HFFc6 (cell line): ENCODE data around the gene CYRIA. TPM values are rescaled to one million over a fixed set of nuclear protein-coding genes. Genes with fewer than 3 reads are reported as not detected.

Experiments used
- DNase-seq: peaks from one replicate; pipeline ENCODE4 v3.0.0-alpha.2; 2018
- H3K27ac Mint-ChIP-seq: 2 replicates; pipeline ENCODE4 v1.8.0; 2020; ENCODE audit warnings: mild to moderate bottlenecking, mixed read lengths
- H3K27me3 Mint-ChIP-seq: 2 replicates; pipeline ENCODE4 v1.8.0; 2021; ENCODE audit warnings: mild to moderate bottlenecking, moderate library complexity, mixed read lengths; ENCODE audit not compliant: insufficient read depth
- H3K36me3 Mint-ChIP-seq: 2 replicates; pipeline ENCODE4 v1.8.0; 2021; ENCODE audit warnings: low read depth, mixed read lengths
- H3K4me1 Mint-ChIP-seq: 2 replicates; pipeline ENCODE4 v1.8.0; 2020; ENCODE audit warnings: low read depth, mixed read lengths
- H3K4me3 Mint-ChIP-seq: 2 replicates; pipeline ENCODE4 v1.8.0; 2020; ENCODE audit warnings: mild to moderate bottlenecking, moderate library complexity, mixed read lengths
- H3K9me3 Mint-ChIP-seq: 2 replicates; pipeline ENCODE4 v1.8.0; 2020; ENCODE audit warnings: mild to moderate bottlenecking, mixed read lengths
- total RNA-seq, 6 experiments: library from RNA; stranded (reverse); fragmentation: NEBNext Ultra II Directional; extraction: Animal tissue kit (Norgen Biotek cat#: 25700); gene quantifications; 2 replicates in 1 of 6; 3 replicates in 5 of 6; pipeline ENCODE4 v1.2.3, GENCODE V29; 2021
- TF ChIP-seq, protein P1 (sequence below): fragments of 200-600 bp; sonication (generic); IDR thresholded peaks from 2 replicates; pipeline ENCODE4 v1.5.0; 2021; ENCODE audit warnings: antibody characterized with exemption, mild to moderate bottlenecking

Gene CYRIA
- total RNA-seq, 6 experiments from 2014 or later, result not detected

DNA sequence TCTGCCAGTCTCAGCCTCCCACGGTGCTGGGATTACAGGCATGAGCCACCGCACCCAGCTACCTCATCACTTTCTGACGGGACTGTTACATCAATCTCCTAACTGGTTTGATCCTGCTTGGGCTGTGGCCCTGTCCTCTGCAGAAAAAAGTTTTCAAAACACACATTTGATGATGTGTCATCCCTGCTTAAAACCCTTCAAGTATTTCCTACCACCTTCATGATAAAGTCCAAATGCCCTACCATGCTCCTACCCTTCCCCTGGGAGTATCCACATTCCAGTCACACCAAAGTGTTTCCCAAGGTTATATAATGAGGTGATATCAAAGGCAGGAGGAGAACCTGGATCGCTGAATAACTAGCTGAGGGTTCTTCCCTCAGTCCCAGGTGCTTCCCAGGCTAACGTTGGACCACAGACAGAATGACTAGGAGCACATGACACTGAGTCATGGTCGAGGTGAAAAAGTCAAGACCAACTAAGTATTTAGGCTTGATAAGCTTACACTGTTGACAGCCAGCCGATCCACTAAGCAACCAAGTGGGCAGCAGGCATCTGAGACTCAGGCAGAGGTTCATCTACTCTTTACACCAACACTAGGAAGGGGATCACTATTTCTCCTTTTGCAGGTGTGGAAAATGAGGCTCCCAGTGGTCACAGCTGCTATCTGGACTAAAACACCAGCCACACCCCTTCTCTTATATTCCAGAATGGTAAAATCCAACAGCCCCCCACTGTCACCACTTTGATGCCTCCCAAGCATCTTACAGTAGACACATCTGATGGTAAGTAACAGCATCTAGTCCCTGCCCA is 31.8 kb downstream of the CYRIA start:
- H3K27me3 Mint-ChIP-seq, result peaks cover 2% of the 10 kb centered on the region; the same call in 1 of the 2 replicates
- no peaks in the 10 kb centered on the region for H3K4me1 Mint-ChIP-seq
- H3K9me3 Mint-ChIP-seq, result peaks cover 39% of the 10 kb centered on the region
- TF ChIP-seq, protein P1, sequence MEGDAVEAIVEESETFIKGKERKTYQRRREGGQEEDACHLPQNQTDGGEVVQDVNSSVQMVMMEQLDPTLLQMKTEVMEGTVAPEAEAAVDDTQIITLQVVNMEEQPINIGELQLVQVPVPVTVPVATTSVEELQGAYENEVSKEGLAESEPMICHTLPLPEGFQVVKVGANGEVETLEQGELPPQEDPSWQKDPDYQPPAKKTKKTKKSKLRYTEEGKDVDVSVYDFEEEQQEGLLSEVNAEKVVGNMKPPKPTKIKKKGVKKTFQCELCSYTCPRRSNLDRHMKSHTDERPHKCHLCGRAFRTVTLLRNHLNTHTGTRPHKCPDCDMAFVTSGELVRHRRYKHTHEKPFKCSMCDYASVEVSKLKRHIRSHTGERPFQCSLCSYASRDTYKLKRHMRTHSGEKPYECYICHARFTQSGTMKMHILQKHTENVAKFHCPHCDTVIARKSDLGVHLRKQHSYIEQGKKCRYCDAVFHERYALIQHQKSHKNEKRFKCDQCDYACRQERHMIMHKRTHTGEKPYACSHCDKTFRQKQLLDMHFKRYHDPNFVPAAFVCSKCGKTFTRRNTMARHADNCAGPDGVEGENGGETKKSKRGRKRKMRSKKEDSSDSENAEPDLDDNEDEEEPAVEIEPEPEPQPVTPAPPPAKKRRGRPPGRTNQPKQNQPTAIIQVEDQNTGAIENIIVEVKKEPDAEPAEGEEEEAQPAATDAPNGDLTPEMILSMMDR, result no peak
- no peak overlapping the region for H3K27ac Mint-ChIP-seq
- H3K4me3 Mint-ChIP-seq, result no peak overlapping the region
- H3K36me3 Mint-ChIP-seq, result 0 out of 2 replicates have a peak, but pooled peaks cover 3% of the 10 kb centered on the region
- no peak for DNase-seq

DNA sequence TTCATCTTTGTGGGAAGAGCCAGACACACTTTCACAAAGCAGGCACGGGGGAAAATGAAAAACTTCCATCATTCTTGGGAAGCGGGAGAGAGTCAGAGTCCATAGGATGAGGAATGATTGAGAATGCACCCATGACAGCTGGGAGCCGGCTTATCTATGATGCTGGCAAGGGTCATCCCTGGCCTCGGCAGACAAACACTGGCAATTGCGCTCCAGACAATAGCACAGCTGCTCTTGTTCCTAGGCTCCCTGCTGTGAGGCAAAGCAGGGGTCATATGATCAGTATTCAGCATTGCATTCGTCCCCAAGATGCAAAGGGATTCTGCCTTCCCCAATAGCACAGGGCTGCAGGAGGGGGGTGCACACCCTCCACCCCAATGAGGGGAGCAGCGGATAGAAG is 33.0 kb downstream of the CYRIA start:
- Mint-ChIP-seq H3K4me1 (no peaks in the 10 kb centered on the region), H3K27ac (no peak overlapping the region), H3K4me3 (no peak overlapping the region), H3K27me3 (peaks cover 2% of the 10 kb centered on the region; the same call in 1 of the 2 replicates), H3K9me3 (peaks cover 39% of the 10 kb centered on the region), H3K36me3 (no peaks in the 10 kb centered on the region)
- TF ChIP-seq, protein P1, result no peak
- no peak for DNase-seq

DNA sequence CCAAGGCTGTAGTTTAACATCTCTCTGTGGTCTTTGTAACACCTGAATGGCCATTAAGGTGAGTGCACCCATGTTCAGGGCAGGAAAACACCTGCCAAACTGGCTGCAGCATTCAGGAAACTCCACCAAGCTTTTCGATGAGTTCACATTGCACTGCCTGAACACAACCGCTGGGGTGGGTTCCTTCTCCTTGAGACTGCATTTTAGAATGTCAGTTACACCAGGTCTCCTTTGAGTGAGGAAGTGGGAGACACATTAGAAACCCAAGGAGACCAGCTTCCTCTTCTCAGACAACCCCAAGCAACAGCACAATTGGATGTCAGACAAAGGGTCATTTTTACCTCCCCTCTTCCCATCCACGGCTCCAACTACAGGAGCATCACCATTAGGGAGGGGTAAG is 35.2 kb downstream of the CYRIA start:
- no peaks in the 10 kb centered on the region for H3K4me1 Mint-ChIP-seq
- peaks cover 46% of the 10 kb centered on the region for H3K9me3 Mint-ChIP-seq
- TF ChIP-seq, protein P1, result no peak
- no peak overlapping the region for H3K4me3 Mint-ChIP-seq
- H3K27ac Mint-ChIP-seq, result no peak overlapping the region
- no peaks in the 10 kb centered on the region for H3K36me3 Mint-ChIP-seq
- no peak for DNase-seq
- peaks cover 3% of the 10 kb centered on the region for H3K27me3 Mint-ChIP-seq

DNA sequence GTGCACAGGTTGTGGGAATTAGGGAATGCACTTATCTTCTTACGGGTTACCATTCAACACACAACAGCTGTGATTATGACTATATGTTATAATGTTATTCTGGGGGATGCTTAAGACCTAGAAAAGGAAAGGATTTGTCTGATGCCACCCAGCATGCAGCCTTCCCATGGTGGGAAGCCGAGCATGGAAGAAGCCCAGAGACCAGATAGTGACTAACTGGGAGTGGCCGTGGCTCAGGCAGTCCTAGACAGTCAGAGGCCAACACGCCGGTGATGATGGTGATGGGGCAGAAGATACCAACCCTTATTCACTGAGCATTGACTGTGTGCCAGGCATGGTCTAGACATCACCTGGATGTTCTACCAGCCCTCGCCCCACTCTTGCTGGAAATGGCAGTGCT is 35.9 kb downstream of the CYRIA start:
- Mint-ChIP-seq H3K9me3 (peaks cover 46% of the 10 kb centered on the region), H3K36me3 (no peaks in the 10 kb centered on the region), H3K4me1 (no peaks in the 10 kb centered on the region), H3K27ac (no peak overlapping the region), H3K4me3 (no peak overlapping the region), H3K27me3 (peaks cover 3% of the 10 kb centered on the region)
- TF ChIP-seq, protein P1, result no peak
- DNase-seq, result no peak

DNA sequence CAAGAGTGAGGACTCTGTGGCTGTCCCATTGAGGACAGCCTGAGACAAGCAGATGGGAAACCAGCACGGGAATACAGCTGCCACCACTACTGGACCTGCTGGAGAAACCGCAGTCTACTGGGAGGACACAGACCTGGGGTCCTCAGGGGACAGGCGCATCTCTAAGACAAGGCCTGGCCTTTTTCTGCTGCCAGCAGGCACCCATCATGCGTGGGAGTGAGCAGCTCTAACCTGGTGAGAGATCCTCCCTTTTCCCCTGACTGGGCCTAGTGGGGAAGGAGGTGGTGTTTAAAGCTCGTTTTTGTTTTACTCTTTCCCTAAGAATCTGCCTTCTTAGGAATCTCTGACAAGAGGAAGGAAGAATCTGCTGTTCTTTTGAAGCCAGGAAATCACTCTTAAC is 36.6 kb downstream of the CYRIA start:
- no peaks in the 10 kb centered on the region for H3K4me1 Mint-ChIP-seq
- DNase-seq, result no peak
- H3K9me3 Mint-ChIP-seq, result peaks cover 41% of the 10 kb centered on the region
- no peak overlapping the region for H3K27ac Mint-ChIP-seq
- H3K27me3 Mint-ChIP-seq, result peaks cover 1% of the 10 kb centered on the region
- TF ChIP-seq, protein P1, result no peak
- no peak overlapping the region for H3K4me3 Mint-ChIP-seq
- H3K36me3 Mint-ChIP-seq, result no peaks in the 10 kb centered on the region
